ENCODE data around the gene TBXA2R. TPM values are rescaled to one million over a fixed set of nuclear protein-coding genes. Genes with fewer than 3 reads are reported as not detected.

The TBXA2R gene
- total and polyA plus RNA-seq, 2 experiments from 2014 or later: 0.42 to 0.73 TPM

DNA sequence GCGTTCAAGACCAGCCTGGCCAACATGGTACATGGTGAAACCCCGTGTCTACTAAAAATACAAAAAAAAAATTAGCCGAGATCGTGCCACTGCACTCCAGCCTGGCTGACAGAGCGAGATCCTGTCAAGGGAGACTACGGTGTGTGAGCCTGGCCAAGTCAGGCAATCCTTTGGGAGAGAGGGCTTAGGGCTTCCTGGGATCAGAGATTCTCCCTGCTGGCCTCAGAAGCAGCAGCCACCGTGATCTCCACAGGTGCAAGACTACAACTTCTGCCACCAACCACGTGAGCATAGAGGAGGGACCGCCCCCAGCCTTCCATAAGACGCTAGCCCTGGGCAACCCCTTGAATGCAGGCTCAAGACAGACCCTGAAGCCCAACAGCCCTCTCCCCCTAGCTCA lies 56.9 kb downstream of the TBXA2R start:
- H3K9me2 ChIP-seq (ENCODE audit: insufficient read depth): no peaks in the 10 kb centered on the region
- H4K20me1 ChIP-seq (replicated peaks; ENCODE audit: insufficient read depth): peaks cover 7% of the 10 kb centered on the region
- H3K27ac ChIP-seq (ENCODE audit: low read depth): no peak overlapping the region
- no peak overlapping the region for H3K4me3 ChIP-seq
- peaks cover 7% of the 10 kb centered on the region for H3K36me3 Mint-ChIP-seq (ENCODE audit: low read depth)
- H3F3A ChIP-seq (replicated peaks; ENCODE audit: low read depth): peaks cover 6% of the 10 kb centered on the region; the same call in 1 of the 2 replicates
- no peaks in the 10 kb centered on the region for H3K4me1 ChIP-seq (ENCODE audit: insufficient read depth)
- H3K27me3 Mint-ChIP-seq (ENCODE audit: insufficient read depth, low read depth, poor library complexity): peaks cover 14% of the 10 kb centered on the region
- H3K36me3 ChIP-seq (ENCODE audit: insufficient read depth): no peaks in the 10 kb centered on the region
- 0 out of 2 replicates have a peak, but pooled peaks cover under 1% of the 10 kb centered on the region for H3K79me2 ChIP-seq (replicated peaks; ENCODE audit: insufficient read depth)
- DNase-seq (ENCODE audit: low spot score) (no peak), ATAC-seq (no peak)
- TF ChIP-seq POLR2AphosphoS5 (IDR thresholded peaks at IDR 0.05; ENCODE audit: low read depth) (no peak), CREB1 (CRISPR knock-in tag; IDR thresholded peaks at IDR 0.05; ENCODE audit: low read depth) (no peak), STAT1 (IDR thresholded peaks at IDR 0.05; ENCODE audit: unreplicated experiment) (no peak), JUNB (IDR thresholded peaks at IDR 0.05; ENCODE audit: unreplicated experiment) (no peak), ZNF331 (CRISPR knock-in tag; IDR thresholded peaks at IDR 0.05; ENCODE audit: low read depth) (no peak), EZH2 (IDR thresholded peaks at IDR 0.05; ENCODE audit: low read depth, unreplicated experiment) (no peak), NANOG (IDR thresholded peaks at IDR 0.05; ENCODE audit: borderline replicate concordance) (no peak), EZH2phosphoT487 (IDR thresholded peaks at IDR 0.05; ENCODE audit: unreplicated experiment) (no peak)
- H3K4me2 ChIP-seq: no peak overlapping the region
- H3K4me3 Mint-ChIP-seq: no peak overlapping the region
- no peaks in the 10 kb centered on the region for H3K9me3 Mint-ChIP-seq
- H3K4me1 Mint-ChIP-seq: no peaks in the 10 kb centered on the region; the same call in 2 of the 3 replicates
- no peaks in the 10 kb centered on the region for H3K27me3 ChIP-seq (ENCODE audit: insufficient read depth)
- no peak overlapping the region for H2AFZ ChIP-seq
- no peak overlapping the region for H3K27ac Mint-ChIP-seq

DNA sequence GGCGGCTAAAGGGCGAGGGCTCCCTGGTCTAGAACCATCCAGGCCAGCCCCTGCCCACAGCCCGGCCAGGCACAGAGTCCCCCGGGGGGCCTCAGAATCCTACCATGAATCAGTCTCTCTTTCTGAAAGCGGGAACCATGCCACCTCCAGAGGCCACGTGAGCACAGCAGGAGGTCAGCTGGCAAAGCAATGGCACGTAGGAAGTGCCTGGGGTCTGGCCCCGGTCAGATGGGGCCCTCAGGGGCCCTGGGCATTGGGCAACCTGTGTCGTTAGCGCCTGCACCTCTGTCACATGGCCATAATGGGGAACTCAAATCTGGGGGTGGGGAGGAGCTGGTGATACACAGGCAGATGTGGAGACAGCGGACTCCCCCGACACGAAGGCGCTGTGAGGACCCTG lies 58.1 kb downstream of the TBXA2R start:
- no peak overlapping the region for H2AFZ ChIP-seq
- ATAC-seq (no peak), DNase-seq (ENCODE audit: low spot score) (no peak)
- no peak overlapping the region for H3K27ac ChIP-seq (ENCODE audit: low read depth)
- no peak overlapping the region for H3K4me2 ChIP-seq
- no peak overlapping the region for H3K27ac Mint-ChIP-seq
- peaks cover 15% of the 10 kb centered on the region for H3K27me3 Mint-ChIP-seq (ENCODE audit: insufficient read depth, low read depth, poor library complexity)
- H3K9me3 Mint-ChIP-seq: no peaks in the 10 kb centered on the region
- no peaks in the 10 kb centered on the region for H3K4me1 ChIP-seq (ENCODE audit: insufficient read depth)
- no peak overlapping the region for H3K4me3 Mint-ChIP-seq
- no peaks in the 10 kb centered on the region for H3K27me3 ChIP-seq (ENCODE audit: insufficient read depth)
- no peaks in the 10 kb centered on the region; the same call in 2 of the 3 replicates for H3K4me1 Mint-ChIP-seq
- H4K20me1 ChIP-seq (replicated peaks; ENCODE audit: insufficient read depth): peaks cover 7% of the 10 kb centered on the region
- TF ChIP-seq EZH2phosphoT487 (IDR thresholded peaks at IDR 0.05; ENCODE audit: unreplicated experiment) (no peak), ZNF114 (CRISPR knock-in tag; IDR thresholded peaks at IDR 0.05) (no peak), ETS1 (IDR thresholded peaks at IDR 0.05) (no peak), JUNB (IDR thresholded peaks at IDR 0.05; ENCODE audit: unreplicated experiment) (no peak)
- no peaks in the 10 kb centered on the region for H3K36me3 ChIP-seq (ENCODE audit: insufficient read depth)
- H3K4me3 ChIP-seq: no peak overlapping the region
- H3K36me3 Mint-ChIP-seq (ENCODE audit: low read depth): peaks cover 7% of the 10 kb centered on the region
- peaks cover 6% of the 10 kb centered on the region; the same call in 1 of the 2 replicates for H3F3A ChIP-seq (replicated peaks; ENCODE audit: low read depth)
- H3K79me2 ChIP-seq (replicated peaks; ENCODE audit: insufficient read depth): no peaks in the 10 kb centered on the region
- no peaks in the 10 kb centered on the region for H3K9me2 ChIP-seq (ENCODE audit: insufficient read depth)

DNA sequence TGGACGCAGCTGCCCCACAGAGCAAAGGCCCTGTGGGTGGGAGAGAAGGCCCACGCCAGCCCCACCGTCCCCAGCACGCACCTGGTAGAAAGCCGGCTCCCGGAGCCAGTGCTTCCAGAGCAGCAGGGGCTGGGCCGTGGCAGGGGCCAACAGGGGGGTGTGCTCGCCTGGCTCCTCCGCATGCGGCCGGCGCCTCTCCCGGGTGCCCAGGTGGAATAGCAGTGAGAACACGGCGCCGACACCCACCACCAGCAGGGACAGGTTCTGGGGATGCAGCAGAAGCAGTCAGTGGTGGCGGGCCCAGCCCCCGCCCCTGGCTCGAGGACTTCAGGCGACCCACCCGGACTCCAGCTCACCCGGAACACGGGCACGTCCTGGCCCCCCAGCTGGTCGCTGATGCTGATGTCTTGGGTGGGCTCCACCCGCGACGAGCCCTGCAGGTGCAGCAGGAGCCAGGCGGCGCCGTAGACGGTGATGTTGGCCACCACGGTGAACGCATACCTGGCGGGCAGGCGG lies 58.9 kb downstream of the TBXA2R start:
- no peak for ATAC-seq
- TF ChIP-seq, protein P1, sequence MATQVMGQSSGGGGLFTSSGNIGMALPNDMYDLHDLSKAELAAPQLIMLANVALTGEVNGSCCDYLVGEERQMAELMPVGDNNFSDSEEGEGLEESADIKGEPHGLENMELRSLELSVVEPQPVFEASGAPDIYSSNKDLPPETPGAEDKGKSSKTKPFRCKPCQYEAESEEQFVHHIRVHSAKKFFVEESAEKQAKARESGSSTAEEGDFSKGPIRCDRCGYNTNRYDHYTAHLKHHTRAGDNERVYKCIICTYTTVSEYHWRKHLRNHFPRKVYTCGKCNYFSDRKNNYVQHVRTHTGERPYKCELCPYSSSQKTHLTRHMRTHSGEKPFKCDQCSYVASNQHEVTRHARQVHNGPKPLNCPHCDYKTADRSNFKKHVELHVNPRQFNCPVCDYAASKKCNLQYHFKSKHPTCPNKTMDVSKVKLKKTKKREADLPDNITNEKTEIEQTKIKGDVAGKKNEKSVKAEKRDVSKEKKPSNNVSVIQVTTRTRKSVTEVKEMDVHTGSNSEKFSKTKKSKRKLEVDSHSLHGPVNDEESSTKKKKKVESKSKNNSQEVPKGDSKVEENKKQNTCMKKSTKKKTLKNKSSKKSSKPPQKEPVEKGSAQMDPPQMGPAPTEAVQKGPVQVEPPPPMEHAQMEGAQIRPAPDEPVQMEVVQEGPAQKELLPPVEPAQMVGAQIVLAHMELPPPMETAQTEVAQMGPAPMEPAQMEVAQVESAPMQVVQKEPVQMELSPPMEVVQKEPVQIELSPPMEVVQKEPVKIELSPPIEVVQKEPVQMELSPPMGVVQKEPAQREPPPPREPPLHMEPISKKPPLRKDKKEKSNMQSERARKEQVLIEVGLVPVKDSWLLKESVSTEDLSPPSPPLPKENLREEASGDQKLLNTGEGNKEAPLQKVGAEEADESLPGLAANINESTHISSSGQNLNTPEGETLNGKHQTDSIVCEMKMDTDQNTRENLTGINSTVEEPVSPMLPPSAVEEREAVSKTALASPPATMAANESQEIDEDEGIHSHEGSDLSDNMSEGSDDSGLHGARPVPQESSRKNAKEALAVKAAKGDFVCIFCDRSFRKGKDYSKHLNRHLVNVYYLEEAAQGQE (IDR thresholded peaks at IDR 0.05; ENCODE audit: unreplicated experiment): no peak
- TF ChIP-seq CTCF (conservative IDR thresholded peaks at IDR 0.05; ENCODE audit: low read depth in 2 of 2): no peak
- peaks cover 7% of the 10 kb centered on the region for H3K36me3 Mint-ChIP-seq (ENCODE audit: low read depth)

More for the DNA sequence above, 58.9 kb downstream of the TBXA2R start:
- H3K9me3 Mint-ChIP-seq: no peaks in the 10 kb centered on the region
- Histone ChIP-seq H3K4me1 (ENCODE audit: insufficient read depth) (no peaks in the 10 kb centered on the region), H3K36me3 (ENCODE audit: insufficient read depth) (no peaks in the 10 kb centered on the region), H3K27me3 (ENCODE audit: insufficient read depth) (no peaks in the 10 kb centered on the region), H3K4me2 (no peak overlapping the region), H3K4me3 (no peak overlapping the region), H3K9me2 (ENCODE audit: insufficient read depth) (no peaks in the 10 kb centered on the region), H3K27ac (ENCODE audit: low read depth) (no peak overlapping the region), H3K79me2 (replicated peaks; ENCODE audit: insufficient read depth) (no peaks in the 10 kb centered on the region), H2AFZ (no peak overlapping the region), H3F3A (replicated peaks; ENCODE audit: low read depth) (peaks cover 6% of the 10 kb centered on the region; the same call in 1 of the 2 replicates), H4K20me1 (replicated peaks; ENCODE audit: insufficient read depth) (peaks cover 7% of the 10 kb centered on the region)
- H3K4me1 Mint-ChIP-seq: no peaks in the 10 kb centered on the region; the same call in 2 of the 3 replicates
- DNase-seq (ENCODE audit: low spot score): no peak
- H3K4me3 Mint-ChIP-seq: no peak overlapping the region
- H3K27ac Mint-ChIP-seq: no peak overlapping the region
- H3K27me3 Mint-ChIP-seq (ENCODE audit: insufficient read depth, low read depth, poor library complexity): peaks cover 12% of the 10 kb centered on the region

Data from GM23338 (cell line).